Hepatocyte (in vitro differentiated cells): ENCODE data around the gene FAF1.

ENCODE experiments used
- CTCF ChIP-seq: fragments of 200-600 bp; sonication (generic); IDR thresholded peaks from 2 replicates; pipeline ENCODE4 v1.5.1; 2016; ENCODE audit warnings: antibody characterized with exemption, mild to moderate bottlenecking; ENCODE audit not compliant: poor library complexity
- EZH2 ChIP-seq: fragments of 200-600 bp; sonication (generic); IDR thresholded peaks from 2 replicates; pipeline ENCODE4 v1.6.1; 2016; ENCODE audit warnings: antibody characterized with exemption, mild to moderate bottlenecking, borderline replicate concordance
- EZH2phosphoT487 ChIP-seq: fragments of 200-600 bp; sonication (generic); IDR thresholded peaks from one replicate; pipeline ENCODE4 v1.6.1; 2018; ENCODE audit warnings: antibody characterized with exemption, mild to moderate bottlenecking, low read depth, moderate library complexity; ENCODE audit not compliant: unreplicated experiment, severe bottlenecking

- TF ChIP-seq CTCF (no peak), EZH2phosphoT487 (peak; percentile 47), EZH2 (no peak)
These were observed 542.6 kb downstream of the FAF1 start for GRCh38 chr1:50417507-50417906.
